ENCODE data around the gene HPCAL1.
A peak's percentile ranks its signal among the peaks of the same experiment; 100 is the strongest.

Gene HPCAL1

DNA sequence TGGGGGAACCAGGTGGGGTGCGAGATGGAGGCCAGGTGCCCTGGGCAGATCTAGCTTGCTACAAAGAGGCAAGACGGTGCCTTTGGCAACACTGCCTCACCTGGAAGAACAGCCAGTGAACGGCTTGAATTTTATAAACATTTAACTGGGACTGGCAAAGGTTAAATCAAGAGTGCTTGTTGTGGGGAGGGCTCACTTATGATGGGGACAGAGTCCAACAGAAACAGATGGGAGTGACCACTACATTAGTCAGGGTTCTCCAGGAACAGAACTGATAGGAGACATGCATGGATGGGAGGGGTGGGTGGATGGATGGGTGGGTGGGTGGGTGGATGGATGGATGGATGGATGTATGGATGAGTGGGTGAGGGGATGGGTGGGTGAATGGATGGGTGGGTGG lies 126.2 kb downstream of the HPCAL1 start:
- ChIA-PET POLR2A (ENCODE audit: low non-redundant PET) (no interaction called here), CTCF (no interaction called here)
- TF ChIP-seq, protein P1, sequence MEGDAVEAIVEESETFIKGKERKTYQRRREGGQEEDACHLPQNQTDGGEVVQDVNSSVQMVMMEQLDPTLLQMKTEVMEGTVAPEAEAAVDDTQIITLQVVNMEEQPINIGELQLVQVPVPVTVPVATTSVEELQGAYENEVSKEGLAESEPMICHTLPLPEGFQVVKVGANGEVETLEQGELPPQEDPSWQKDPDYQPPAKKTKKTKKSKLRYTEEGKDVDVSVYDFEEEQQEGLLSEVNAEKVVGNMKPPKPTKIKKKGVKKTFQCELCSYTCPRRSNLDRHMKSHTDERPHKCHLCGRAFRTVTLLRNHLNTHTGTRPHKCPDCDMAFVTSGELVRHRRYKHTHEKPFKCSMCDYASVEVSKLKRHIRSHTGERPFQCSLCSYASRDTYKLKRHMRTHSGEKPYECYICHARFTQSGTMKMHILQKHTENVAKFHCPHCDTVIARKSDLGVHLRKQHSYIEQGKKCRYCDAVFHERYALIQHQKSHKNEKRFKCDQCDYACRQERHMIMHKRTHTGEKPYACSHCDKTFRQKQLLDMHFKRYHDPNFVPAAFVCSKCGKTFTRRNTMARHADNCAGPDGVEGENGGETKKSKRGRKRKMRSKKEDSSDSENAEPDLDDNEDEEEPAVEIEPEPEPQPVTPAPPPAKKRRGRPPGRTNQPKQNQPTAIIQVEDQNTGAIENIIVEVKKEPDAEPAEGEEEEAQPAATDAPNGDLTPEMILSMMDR (conservative IDR thresholded peaks at IDR 0.05; ENCODE audit: low read depth): no peak
- DNase-seq (ENCODE audit: low spot score): no peak
- H3K27ac ChIP-seq: no peak overlapping the region

DNA sequence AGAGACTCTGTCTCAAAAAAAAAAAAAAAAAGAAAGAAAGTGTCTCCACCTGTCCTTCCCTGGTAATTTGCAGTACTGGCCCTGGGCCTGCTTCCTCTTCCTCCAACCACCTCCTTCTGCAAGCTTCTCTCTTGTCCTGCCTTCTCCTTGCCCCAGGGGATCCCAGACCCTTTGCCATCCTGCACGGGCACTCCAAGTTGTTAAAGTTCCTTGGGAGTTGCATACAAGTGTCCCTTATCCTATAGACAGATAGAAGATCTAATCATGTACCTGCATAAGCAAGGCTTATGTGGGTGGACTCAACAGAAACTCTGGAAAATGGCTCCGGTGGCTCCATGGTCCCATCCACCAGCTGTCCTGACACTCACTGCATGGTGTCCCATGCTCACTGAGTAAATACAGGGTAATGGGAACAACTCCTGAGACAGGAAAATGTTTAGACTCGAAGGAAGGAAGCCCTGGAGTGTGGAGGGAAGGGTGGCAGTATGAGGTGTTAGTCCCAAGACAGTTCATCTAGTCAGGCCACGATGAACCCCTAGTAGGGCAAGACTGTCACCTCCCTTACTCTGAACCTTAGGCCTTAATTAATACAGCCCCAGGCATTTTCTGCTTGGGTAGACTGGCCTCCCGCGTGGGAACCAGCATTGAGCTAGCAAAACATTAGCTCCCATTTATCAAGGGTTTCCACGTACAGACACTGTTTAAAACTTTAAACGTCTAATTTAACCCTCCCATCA lies 128.3 kb downstream of the HPCAL1 start:
- TF ChIP-seq, protein P1 (conservative IDR thresholded peaks at IDR 0.05; ENCODE audit: low read depth): no peak
- DNase-seq (ENCODE audit: low spot score): no peak
- ChIA-PET CTCF (interaction anchor here (0.5 kb wide), 1 partner anchor 80 kb away, joined by 3 read pairs; no protein-coding TSS in a partner anchor), POLR2A (ENCODE audit: low non-redundant PET) (no interaction called here)
- no peak overlapping the region for H3K27ac ChIP-seq

DNA sequence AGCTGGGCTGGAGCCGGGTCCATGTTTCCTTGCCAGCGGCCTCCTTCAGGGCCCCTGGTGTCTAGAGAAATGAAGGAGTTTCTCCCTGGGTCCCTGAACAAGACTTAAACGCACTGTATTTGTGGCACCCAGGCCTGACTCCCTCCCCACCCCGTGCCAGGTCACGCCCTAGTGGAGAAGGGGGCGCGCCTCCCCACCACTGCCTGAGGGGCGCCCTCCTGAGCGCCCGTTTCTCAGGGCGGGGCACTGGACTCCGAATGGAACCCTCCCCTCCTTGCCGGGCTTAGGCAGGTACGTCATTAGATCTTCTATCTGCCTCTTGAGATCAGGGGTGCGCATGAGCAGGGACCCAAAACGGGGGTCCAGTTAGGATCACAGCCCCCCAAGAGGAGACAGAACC lies 129.1 kb downstream of the HPCAL1 start:
- no peak overlapping the region for H3K27ac ChIP-seq
- CTCF ChIA-PET: interaction anchor here (1.0 kb wide), 1 partner anchor 359 kb away, joined by 5 read pairs; no protein-coding TSS in a partner anchor
- no peak for DNase-seq (ENCODE audit: low spot score)
- TF ChIP-seq, protein P1 (conservative IDR thresholded peaks at IDR 0.05; ENCODE audit: low read depth): no peak
- POLR2A ChIA-PET (ENCODE audit: low non-redundant PET): no interaction called here

DNA sequence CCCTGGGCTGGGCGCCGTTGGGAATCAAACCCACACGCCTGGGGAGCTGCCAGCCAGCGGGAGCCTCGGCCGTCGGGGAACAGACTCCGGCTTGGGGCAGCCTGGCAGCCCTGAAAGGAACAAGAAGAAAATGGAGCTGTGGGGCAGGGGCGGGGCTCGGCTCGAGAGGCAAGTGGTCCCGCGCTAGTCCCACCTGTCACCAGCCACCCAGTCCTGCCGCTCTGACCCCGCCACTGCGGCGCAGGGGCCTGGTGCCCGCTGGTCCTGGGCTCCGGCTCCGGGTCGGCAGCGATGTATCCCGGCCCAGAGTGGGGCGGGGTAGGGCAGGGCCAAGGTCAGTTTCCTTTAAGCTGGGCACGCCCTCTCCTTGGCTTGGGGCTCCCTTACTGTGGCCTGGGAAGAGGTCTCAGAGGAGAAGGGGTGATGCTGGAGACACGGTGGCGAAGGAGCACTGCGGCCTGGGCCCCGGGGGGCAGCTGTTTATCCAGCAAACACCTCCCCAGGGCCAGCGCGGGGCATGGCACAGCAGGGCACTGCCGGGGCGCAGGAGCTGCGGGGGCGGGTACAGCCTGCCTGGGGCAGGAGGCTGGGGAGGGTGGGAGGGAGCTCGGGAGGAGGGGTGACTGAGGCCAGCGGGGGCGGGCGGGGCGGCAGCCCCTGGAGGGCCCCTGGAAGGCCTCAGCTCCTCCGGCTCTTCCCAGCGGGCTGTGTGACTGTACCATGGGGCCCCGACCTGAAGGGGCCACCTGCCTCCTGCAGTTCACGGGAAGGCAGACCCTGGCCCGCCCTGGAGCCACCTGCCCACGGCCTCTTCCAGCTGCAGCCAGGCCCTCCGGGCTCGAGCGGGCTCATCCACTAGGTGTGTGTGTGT lies 129.8 kb downstream of the HPCAL1 start:
- TF ChIP-seq, protein P1 (conservative IDR thresholded peaks at IDR 0.05; ENCODE audit: low read depth): no peak
- POLR2A ChIA-PET (ENCODE audit: low non-redundant PET): no interaction called here
- no peak for DNase-seq (ENCODE audit: low spot score)
- H3K27ac ChIP-seq: no peak overlapping the region
- CTCF ChIA-PET: interaction anchor here (0.6 to 1.0 kb wide), 3 partner anchors 339 to 427 kb away, joined by 3 to 8 read pairs (median 5); no protein-coding TSS in a partner anchor

GRCh38 chr2:10433264-10433946 lies 130.7 kb downstream of the HPCAL1 start:
- H3K27ac ChIP-seq: peak overlapping the region; percentile 8
- ChIA-PET POLR2A (ENCODE audit: low non-redundant PET) (no interaction called here), CTCF (interaction anchor here (0.7 to 3.1 kb wide), 4 partner anchors 24 to 428 kb away, joined by 3 to 49 read pairs (median 8); no protein-coding TSS in a partner anchor)
- TF ChIP-seq, protein P1 (conservative IDR thresholded peaks at IDR 0.05; ENCODE audit: low read depth): no peak
- no peak for DNase-seq (ENCODE audit: low spot score)
